CD4-positive, alpha-beta T cell treated with Interleukin-12 subunit alpha and Interleukin-12 subunit beta, for 1 hour (primary cell): ENCODE results near the gene TRAF3.
A peak's percentile ranks its signal among the peaks of the same experiment; 100 is the strongest.
"Not testable (repeated sequence)": the region's sequence is repeated elsewhere in the genome, so short reads cannot be mapped to it uniquely, and the experiment has no call there.

Experiments used
- DNase-seq: peaks from one replicate; pipeline ENCODE4 v3.0.0-alpha.2; 2020

Gene TRAF3

DNA sequence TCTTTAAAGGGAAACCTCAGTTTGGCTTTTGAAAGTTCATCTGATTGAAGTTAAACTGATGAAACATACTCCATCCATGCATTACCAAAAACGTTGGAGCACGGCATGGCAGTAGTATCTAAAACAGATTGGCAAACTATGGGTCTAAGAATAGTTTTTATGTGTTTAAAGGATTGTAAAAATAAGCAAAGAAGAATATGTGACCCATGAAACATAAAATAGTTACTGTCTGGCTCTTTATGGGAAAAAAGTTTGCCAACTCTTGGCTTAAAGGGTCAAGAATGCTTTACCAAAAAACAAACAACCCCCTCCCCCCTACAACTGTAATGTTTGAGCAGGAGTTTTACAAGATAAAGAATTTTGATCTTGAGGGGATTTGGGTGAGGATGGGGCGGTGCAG lies 32.6 kb downstream of the TRAF3 start:
- no peak for DNase-seq

DNA sequence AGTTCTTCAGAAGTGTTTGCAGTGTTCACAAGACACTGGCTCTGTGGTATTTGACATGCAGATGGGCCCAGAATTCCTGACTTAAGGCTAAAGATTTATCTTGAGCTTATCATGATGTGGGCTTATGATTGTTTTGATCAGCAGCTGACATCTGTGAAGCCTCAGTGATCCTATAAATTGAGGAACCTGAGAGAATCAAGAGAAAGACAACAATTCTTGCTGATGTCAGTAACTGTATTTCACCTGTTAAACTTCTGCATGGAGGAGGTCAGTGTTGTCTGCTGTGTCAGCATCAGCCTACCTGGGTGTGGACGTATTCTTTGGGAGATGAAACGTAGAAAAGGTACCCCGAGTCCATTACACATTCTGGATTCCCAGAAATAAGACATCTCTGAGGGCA lies 33.3 kb downstream of the TRAF3 start:
- no peak for DNase-seq

DNA sequence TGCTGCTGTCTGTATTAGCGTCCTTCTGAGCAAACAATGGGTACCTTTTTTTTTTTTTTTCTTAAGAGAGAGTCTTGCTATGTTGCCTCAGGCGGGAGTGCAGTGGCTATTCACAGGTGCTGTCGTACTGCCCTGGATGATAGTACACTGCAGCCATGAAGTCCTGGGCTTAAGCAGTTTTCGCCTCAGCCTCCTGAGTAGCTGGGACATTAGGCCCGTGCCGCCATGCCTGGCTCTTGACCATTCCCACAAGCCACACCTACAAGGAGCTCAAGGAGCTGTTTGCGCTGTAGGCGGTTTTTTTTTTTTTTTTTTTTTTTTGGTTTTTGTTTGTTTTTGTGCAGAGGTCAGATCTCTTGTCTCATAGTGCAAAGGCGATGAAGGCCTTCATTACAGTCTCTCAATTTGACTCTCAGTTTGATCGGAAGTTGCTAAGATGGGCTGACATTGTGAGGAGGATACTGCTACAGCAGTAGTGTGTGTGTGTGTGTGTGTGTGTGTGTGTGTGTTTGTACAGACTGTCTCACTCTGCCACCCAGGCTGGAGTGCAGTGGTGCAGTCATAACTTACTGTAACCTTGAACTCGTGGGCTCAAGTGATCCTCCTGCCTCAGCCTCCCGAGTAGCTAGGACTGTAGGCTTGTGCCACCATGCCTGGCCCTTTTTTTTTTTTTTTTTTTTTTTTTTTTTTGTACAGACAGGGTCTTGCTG lies 34.2 kb downstream of the TRAF3 start:
- DNase-seq: no peak

DNA sequence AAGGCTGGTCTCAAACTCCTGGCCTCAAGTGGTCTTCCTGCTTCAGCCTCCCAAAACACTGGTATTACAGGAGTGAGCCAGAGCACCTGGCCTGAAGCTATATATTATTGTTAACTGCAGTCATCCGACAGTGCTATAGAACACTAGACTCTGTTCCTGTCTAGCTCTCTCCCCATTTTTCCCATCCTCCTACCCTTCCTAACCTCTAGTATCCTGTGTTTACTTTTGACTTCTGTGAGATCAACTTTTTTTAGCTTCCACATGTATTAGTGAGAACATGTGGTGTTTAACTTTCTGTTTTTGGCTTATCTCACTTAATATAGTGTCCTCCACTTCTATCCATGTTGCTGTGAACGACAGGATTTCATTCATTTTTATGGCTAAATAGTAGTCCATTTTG lies 34.7 kb downstream of the TRAF3 start:
- no peak for DNase-seq

DNA sequence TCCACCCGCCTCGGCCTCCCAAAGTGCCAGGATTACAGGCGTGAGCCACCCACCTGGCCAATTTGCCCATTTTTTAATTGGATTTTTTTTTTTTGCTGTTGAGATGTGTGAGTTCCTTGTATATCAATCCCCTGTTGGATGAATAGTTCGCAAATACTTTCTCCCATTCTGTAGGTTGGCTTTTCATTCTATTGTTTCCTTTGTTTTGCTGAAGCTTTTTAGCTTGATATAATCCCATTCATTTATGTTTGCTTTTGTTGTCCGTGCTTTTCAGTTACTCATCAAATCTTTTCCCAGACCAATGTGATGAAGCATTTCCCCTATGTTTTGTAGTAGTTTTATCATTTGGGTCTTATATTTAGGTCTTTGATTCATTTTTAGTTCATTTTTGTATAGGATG lies 36.4 kb downstream of the TRAF3 start:
- DNase-seq: no peak

DNA sequence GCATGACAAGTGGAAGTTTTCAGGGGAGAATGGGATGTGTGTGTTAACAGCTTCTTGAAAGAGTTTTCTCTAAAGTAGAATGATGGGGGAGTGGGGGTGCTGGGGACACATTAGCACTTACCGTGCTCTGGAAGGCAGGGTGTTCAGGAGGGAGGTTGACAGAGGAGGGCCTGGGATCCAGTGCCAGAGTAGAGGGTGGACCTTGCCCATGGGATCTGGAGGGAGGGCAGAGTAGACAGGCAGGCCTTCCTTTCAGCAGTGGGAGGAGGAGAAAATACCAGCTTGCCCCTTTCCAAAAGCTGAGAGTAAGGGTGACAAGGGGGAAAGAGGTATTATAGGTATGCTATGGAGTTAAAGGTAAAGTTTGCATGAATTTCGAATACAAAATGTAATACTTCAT lies 40.1 kb downstream of the TRAF3 start:
- DNase-seq: no peak

DNA sequence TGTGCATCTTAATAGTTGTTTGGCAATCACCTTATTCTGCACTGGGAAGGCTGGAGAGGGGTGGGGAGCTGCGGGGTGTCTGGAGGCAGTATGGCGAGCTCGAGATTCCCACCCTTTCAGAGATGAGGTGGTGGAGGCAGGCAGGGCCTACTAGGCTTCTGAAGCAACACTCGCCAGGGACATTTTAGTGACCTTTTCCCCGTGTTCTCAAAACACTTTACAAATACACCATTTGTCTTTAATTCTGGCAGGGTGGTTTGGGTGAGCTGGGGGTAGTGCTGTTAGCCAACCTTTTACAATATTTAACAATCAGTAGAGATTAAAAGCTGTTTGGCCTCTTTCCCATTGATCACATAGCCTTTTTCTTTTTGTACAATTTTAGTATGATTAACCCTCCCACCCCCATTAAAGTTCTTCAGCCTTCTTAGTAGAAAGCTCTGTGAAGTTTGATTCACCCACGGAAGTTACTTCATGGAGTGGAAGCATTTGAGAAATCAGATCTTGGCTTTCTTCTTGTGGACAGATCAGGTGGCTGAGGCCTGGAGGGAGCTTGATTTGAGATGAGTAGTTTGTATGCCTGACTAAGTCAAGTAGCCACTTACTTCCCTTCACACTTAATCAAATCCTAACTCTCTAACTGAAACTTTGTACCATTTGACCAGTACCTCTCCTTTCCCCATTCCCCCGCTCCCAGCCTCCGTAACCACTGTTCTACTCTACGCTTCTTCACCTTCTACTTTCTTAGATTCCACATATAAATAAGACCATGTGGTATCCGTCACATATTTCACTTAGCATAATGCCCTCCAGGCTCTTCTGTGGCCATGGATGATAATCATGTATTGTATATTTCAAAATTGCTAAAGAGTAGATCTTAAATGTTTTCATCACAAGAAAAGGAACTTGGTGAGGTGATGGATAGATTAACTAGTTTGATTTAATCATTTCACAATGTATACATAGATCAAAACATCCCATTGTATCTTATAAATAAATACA lies 41.0 kb downstream of the TRAF3 start:
- DNase-seq: no peak

DNA sequence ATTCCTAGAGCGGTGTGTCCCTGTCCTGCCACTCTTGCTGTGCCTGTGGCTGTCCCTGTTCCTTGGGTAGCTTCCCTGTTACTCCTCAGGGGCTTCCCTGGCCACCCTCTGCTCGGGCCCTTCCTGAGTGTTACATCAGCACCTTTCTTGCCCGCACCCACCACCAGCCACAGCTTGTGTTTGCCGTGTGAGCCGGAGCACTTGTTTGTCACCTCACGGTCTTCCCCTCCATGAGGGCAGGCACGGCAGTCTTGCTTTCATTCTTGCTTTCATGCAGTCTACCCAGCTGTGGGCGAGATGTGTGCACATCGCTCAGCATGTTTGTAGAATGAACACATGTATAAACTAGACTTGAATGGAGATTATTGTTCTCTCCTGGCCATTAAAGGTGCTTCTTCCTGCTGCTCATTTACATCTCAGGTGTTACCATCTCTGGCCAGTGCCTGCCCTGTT lies 42.0 kb downstream of the TRAF3 start:
- peak; percentile 60 for DNase-seq

DNA sequence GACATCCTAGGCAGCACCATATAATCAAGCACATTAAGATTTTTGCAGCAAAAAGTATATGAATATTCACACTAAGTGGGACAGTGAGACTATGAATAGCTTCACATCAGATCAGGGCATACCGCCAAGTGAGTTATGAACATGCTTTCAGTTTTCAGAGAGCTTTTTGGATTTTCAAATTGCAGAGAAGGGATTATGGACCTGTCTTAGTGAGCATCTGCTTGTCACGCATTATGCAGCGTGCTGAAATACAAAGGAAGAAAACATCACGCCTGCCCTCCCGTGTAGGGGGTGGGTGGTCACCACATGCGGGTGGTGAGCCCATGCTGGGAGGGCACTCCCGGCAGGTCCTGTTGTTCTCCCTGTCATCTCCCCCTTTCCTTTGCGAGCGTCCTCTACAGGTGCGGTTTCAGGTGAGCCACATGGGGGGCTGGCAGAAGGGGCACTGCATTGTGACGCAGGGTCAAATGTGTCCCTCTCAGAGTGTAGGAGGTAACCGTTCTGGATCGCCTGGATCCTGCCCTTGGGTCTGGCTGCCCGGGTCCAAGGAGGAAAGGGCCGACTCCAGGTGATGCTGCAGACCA lies 42.6 kb downstream of the TRAF3 start:
- no peak for DNase-seq

DNA sequence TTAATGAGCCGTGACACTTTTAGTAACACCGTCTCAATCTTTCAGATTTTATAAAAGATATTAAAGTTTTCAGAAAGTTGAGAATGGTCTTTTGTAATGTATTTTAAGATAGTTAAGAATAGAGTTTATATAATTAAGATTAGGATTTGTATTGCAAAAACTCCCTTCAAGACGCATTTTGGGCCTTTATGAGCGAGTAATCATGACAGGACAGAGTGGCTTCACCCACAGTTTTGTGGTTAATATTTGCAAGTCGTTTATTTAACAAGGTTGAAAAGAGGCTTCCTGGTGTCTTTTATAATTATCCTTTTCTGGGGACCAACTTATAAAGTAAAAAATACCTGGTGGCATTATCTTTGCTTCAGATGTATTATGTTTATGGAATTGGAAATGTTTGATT lies 44.0 kb downstream of the TRAF3 start:
- no peak for DNase-seq

DNA sequence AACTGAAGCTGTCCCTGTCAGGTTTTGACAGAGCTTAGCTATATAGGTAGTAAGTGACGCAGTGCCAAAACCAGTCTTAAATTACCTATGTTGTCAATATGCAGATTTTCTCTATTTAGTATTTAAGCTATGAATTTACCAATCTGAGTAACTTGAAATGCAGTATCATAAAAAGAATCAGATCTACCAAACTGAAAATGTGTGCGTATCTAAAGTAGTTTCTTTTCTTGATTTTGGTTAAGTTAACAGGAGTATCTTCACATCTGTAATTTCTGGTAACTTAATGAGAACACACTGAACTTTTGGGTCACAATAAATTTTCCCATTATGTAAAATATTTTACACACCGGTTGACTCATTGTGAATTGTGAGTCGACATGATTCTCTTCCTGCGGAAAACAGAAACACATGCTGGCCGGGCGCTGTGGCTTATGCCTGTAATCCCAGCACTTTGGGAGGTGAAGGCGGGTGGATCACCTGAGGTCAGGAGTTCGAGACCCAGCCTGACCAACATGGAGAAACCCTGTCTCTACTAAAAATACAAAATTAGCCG lies 45.1 kb downstream of the TRAF3 start:
- no peak for DNase-seq

DNA sequence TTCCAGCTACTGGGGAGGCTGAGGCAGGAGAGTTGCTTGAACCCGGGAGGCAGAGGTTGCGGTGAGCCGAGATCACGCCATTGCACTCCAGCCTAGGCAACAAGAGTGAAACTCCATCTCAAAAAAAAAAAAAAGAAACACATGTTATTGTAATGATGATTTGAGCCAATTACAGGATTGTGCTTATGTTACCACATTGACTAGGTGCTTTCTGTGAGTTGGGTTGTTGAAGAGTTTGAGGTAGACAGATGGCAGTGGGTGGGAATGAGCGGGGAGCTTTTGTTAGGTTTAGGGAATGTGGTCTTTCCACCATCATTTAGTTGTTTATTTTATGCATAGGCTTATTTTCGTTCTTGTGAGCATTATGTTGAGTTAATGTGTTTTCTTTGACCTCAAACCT lies 45.6 kb downstream of the TRAF3 start:
- not testable (repeated sequence) for DNase-seq

DNA sequence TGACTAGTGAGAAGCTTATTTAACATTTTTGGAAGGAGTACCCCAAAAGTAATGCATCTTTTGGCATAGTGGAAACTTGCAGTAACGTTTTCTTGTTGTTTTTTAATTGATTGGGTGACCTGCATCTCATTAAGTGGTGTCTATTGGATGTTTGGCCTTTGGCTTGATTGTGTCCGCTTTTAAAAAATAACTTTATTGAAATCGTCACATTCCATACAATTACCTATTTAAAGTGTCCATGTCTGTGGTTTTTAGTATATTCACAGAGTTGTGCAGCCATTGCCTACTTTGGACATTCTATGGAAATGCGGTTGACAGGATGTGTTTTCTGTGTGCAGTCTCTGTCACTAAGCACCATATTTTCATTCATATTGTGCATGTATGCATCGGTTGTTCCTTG lies 46.3 kb downstream of the TRAF3 start:
- no peak for DNase-seq

DNA sequence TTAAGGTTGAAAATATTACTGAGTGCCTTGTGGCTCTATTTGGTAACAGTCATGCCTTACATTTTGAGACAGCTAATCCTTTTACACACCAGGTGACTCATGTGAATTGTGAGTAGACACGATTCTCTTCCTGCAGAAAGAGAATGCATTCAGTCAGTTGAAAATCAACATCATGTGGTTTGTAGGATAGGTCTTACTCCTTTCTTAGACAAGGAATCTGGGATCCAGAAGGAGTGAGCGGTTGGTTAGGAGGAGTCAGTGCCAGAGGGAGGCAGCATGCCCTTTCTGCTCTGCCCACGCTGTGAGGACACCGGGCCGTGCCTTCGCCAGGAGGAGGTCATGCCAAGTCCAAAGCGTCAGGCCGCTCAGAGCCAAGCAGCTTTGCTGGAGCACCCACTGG lies 47.6 kb downstream of the TRAF3 start:
- DNase-seq: no peak

DNA sequence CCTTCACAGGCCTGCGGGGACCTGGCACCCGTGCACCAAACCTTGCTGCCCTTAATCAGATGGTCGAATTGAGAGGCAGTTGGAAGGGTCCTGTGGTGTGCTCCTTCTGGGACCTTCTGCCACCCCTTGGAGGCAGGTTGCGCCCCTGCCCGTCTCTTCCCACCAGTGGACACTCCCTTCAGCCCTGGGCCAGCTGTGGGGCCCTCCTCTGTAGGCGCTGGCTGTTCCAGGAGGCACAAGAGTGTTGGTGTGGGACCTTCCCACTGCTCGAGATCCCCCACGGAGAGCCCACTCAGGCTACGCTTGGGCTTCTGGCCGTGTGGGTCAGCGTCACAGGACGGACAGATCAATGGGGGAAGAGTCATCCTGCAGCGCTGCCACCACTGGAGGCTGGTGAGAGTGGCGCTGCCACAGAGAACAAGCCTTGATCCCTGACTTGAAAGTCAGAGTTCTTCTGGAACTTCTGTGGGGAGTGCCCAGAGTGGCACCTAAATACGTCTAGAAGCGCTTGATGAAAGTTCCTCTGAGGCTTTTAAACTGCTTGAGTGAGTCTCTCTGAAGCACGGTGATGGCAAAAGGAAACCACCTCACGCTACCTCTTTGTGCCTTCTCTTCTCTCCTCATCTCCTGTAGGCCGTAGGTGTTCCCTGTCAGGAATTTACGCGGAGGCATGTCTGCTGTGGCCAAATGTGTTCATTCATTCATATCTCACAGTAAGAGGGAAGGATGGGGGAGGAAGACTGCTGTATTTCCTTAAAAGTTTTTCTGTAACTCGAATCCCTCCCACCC lies 48.3 kb downstream of the TRAF3 start:
- no peak for DNase-seq

DNA sequence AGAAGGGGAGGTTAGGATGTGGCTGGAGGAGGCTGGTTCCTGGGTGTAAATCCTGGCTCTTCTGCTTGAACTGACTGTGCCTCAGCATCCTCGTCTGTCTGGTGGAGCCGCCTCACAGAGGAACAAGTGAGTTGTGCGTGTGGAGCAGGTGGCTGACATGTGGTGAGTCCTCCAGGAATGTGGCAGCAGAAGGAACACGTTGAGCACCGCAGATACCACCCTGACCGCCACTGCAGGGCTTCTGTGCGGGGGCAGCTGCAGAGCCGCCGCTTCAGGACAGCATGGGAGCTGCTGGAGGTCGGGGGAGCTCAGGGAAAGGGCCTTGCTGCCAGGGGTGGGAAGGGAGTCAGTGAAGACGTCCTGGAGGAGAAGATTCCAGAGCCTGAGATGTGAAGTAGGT lies 48.9 kb downstream of the TRAF3 start:
- DNase-seq: no peak

DNA sequence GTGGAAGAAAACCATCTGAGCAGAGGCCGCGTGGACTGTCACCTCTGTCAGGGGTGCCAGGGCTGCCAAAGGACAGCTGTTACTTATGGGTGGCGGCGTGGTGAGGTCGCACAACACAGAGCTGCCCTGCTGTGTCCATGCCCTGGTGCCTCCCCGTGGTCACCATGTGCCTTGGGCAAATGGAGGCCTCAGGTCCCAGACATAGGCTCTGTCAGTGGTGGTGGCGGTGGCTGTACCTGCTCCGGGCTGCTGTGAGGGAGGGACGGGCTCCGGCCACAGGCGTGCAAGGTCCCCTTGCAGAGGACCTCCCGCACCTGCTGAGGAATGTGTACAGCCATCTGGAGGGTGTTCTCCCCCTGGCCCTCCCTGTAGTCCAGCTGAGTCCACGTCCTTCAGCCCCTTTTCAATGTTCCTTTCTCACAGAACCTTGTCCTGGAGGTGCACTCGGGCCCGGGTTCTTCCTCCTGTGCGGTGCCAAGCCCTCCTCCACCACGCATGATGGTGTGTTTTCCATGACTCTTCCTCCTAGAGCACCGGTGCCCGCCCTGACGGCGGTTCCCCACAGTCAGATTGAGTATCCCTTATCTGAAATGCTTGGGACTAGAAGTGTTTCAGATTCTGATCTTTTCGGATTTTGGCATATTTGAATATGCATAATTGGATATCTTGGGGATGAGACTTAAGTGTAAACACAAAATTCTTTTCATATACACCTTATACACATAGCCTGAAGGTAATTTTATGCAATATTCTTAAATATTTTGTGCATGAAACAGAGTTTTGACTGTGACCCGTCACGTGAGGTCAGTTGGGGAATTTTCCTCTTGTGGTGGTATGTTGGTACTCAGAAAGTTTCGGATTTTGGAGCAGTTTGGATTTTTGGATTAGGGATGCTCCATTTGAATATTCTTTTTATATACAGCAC lies 49.8 kb downstream of the TRAF3 start:
- no peak for DNase-seq

DNA sequence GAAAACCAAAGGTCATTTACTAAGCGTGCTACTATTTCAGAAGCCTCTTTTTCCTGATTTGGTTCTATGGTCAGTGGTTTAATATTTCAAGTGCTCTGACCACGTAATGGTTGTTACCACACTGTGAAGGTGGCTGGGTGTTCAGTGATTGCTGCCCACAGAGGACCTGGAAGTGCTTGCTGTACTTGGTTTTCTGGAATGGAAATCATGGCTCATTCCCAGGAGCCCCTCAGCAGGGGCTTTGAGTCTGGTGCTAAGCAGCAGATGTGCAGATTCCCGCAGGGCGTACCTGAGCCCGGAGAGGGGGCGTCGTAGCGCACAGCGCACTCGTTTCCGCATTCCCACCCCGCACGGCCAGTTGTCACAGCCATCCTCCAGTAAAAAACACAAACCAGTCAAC lies 50.5 kb downstream of the TRAF3 start:
- no peak for DNase-seq

DNA sequence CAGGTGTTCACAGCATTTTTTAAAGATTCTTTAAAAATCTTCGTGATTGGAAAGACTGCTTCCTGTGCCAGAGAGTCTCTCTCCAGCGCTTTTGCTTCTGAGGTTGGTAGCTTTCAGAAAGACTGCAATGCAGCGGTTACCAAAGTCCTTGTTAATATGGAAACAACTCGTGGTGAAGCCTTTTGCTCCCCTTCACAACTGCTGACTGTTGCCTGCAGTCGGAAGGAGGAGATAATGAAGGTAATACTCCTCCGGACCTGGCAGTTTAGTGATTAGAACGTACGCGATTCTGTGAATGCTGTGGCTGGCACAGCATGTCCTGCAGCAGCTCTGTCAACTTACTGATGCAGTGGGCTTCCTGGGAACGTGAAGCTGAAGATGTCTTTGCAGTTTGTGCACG lies 50.9 kb downstream of the TRAF3 start:
- DNase-seq: no peak

DNA sequence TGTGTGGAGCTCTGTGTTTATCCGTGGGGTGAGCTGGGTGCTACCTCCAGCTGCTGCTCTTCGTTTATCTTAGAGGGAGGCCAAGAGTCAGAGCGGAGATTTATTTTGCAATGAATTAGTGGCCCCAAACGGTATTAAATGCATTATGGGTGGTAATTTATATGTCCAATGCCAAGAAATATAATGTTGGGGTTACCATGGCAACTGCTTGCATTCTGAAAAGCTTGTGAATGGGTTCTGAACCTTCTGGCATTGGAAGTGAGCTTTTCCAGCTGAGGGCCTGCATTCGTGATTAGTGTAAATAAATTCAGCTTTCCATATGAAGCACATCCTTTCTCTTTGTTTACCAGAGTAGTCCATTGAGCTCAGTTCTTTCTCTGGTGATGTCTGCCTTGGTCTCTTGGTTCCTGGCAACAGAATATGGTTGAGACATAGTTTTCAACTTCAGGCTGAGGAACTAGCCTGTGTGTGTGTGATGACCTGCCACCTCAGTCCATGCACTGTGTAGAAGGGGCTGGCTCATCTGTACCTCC lies 51.8 kb downstream of the TRAF3 start:
- no peak for DNase-seq

DNA sequence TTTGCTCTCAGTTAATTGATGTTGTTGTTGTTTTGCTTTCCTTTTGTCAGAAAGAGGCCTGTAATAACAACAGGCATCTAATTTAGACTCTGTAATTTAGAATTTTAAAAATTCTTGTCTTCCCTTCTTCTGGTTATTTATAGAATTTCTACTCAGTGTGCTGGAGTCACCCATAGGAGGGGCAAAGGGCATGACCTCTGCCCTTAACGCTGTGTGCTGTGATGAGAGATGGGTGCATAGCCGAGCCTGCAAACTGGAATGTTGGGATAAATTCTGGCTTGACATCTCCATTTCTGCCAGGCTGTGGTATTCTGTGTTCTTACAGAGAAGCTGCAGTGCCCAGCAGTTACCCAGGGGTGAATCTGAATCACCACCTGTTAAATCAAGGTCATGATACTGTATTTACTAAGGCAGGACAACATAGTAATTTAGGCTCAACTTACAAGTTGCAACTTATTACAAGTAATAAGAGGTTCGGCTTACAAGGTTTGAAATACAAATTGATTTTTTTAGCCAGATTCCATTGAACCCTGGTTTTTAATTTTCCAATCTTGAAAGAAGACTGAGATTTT lies 53.3 kb downstream of the TRAF3 start:
- DNase-seq: no peak
